Neural progenitor cell (in vitro differentiated cells): Measurements from ENCODE around the gene LAMA2.

Source experiments
- EZH2 ChIP-seq: fragments of 200-600 bp; sonication (generic); IDR thresholded peaks from 2 replicates; pipeline ENCODE4 v1.6.1; 2017; ENCODE audit warnings: antibody characterized with exemption, mild to moderate bottlenecking, moderate library complexity
- TF ChIP-seq, protein P1 (sequence below): fragments of 200-600 bp; sonication (generic); IDR thresholded peaks from 2 replicates; pipeline ENCODE4 v1.5.1; 2017; ENCODE audit warnings: antibody characterized with exemption, mild to moderate bottlenecking

DNA sequence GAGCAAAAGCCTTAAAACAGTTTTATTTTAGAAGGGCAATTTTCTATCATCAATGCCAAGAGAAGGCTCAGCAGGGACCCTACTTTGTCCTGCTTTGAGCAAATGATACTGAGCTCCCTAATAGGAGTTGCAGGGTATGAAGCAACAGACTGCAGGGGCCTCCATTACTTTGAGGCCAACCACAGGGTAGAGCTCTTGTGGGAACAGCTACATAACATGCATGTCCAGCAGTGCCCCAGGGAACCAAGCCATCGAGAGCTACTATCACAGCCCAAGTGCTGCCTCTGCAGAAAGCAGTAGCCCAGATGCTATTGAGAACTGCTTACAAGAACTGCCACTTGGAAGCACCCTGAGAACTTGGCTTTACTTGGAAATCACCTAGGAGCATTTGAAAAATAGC lies 222.1 kb downstream of the LAMA2 start:
- TF ChIP-seq, protein P1, sequence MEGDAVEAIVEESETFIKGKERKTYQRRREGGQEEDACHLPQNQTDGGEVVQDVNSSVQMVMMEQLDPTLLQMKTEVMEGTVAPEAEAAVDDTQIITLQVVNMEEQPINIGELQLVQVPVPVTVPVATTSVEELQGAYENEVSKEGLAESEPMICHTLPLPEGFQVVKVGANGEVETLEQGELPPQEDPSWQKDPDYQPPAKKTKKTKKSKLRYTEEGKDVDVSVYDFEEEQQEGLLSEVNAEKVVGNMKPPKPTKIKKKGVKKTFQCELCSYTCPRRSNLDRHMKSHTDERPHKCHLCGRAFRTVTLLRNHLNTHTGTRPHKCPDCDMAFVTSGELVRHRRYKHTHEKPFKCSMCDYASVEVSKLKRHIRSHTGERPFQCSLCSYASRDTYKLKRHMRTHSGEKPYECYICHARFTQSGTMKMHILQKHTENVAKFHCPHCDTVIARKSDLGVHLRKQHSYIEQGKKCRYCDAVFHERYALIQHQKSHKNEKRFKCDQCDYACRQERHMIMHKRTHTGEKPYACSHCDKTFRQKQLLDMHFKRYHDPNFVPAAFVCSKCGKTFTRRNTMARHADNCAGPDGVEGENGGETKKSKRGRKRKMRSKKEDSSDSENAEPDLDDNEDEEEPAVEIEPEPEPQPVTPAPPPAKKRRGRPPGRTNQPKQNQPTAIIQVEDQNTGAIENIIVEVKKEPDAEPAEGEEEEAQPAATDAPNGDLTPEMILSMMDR: no peak
- TF ChIP-seq EZH2: no peak
